Kidney glomerular epithelial cell (primary cell): ENCODE results near the gene ALOX5.
"Not testable (repeated sequence)": the region's sequence is repeated elsewhere in the genome, so short reads cannot be mapped to it uniquely, and the experiment has no call there.

Source experiments
- DNase-seq: peaks from one replicate; lab custom pipeline; 2025; lab: John Stamatoyannopoulos, UW

Gene ALOX5

DNA sequence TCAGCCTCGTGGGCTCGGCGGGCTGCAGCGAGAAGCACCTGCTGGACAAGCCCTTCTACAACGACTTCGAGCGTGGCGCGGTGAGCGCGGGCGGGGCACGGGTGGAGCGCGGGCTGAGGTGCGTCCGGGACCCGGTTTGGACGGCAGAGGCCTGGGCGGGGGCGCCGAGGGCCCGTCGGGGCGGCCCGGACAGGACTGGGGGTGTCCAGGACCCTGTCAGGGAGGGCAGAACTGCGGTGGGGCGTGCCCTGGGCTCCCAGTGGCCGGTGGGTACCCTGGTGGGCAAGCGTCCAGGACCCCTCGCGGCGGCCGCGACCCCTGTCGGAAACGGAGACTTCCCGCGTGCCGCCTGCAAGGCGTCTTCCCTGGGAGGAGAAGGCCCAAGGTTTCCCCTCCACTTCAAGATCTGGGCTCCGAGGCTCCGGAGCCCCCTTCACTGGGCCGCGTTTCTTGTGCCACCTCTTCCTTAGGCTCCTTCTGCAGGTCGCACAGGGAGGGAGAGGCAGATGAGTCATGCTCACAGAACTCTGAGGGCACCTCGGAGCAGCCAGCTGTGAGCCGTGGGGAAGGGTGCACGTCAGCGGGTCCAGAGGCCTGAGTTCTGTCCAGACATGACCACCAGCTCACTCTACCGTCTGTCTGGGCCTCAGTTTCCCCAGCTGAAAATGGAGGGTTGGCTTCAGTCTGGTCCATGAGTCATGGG, 485 bp downstream of the ALOX5 start:
- no peak for DNase-seq

DNA sequence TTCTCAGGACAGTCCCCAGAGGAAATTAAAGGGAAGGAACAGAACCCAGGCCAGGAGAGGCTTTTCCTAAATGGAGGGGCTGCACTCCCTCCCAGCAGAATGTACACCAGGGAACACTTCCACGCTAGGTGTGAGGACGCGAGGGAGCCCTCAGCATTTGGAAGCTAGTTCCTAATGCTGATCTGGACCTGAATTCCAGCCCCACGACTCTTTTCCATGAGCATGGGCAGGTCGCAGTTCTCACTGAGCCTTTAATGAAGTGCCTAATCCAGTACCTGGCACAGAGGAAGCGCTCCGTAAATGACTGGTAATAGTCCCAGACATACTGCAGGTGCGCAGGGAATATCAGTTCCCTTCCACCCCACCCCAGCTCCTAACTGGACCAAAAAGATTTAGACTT, 1.1 kb downstream of the ALOX5 start:
- no peak for DNase-seq

DNA sequence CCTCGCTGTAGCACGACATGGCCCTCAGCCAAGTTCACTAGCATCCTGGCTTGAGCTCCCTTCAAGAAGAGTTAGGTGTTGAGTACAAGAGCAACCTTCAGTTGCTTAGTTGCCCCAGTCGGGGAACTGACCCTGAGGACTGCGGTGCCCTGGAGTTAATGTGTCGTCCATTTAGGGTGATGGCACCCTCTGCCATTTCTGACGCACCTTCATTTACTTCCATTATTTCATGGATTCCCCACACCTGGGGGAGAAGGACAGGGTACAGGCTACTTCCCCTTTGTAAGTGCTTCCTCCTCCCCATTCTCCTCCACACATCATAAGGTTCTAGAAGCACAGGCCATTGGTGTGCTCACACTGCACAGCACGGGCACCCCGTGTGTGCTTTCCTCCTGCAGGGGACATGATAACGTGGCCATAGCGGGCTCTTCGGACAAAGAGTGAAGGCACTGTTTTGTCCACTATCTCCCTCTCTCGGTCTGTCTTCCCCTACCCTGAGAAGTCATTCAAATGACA, 1.8 kb downstream of the ALOX5 start:
- no peak for DNase-seq

DNA sequence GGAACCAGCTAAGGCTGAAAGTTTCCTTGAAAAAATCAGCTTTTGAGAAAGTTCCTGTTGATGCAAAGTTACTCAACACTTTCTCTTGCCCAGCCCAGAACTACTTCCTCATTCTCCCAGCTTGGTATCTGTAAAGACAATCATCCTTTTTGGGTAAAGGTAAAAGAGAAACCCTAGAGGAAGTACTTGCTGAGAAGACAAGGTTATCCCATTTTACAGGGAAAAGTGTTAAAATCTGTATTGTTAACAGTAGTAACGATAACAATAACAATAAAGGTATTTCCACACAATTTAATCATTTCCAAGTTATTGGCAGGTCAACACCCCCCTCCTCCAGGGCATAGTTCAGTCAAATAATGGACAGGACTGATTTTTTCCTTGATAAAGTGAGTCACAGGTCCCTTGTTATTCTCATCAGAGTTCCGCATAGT, 2.4 kb downstream of the ALOX5 start:
- no peak for DNase-seq

DNA sequence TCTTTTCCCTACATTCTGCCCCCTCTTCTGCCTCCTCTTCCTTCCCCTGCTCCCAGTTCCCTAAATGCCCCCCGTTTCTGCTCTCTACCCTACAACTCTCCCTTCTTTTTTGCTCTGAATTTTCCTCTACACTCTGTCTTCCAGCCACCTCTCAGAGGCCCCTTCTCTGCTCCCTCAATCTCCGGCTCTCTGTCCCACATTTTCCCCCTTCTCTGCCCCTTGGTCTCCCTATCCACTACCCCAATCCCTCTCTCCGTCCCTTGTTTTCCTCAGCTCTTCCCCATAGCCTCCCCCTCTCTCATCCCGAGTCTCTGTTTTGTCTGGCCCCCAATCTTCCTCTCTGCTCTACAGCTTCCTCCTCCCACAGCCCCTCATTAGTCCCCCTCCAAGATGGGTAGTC, 3.3 kb downstream of the ALOX5 start:
- DNase-seq, result no peak

DNA sequence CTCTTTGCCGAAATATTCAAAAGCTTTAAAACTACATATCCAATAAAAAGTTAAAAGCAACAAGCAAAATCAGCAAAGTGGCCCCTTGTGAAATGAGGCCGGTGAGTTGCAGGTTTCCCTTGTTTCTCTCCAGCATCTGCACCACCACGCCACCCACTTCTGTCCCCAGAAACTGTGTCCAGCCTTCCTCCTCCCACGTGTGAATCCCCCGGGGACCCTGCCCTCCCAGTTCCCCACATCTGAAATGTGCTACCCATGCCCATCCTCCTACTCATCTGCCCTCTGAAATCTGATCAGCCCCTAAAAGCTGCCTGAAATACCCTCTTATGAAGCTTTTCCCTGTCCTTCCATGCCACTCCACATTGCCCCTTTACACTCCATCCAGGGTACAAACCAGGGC, 3.8 kb downstream of the ALOX5 start:
- DNase-seq, result no peak

DNA sequence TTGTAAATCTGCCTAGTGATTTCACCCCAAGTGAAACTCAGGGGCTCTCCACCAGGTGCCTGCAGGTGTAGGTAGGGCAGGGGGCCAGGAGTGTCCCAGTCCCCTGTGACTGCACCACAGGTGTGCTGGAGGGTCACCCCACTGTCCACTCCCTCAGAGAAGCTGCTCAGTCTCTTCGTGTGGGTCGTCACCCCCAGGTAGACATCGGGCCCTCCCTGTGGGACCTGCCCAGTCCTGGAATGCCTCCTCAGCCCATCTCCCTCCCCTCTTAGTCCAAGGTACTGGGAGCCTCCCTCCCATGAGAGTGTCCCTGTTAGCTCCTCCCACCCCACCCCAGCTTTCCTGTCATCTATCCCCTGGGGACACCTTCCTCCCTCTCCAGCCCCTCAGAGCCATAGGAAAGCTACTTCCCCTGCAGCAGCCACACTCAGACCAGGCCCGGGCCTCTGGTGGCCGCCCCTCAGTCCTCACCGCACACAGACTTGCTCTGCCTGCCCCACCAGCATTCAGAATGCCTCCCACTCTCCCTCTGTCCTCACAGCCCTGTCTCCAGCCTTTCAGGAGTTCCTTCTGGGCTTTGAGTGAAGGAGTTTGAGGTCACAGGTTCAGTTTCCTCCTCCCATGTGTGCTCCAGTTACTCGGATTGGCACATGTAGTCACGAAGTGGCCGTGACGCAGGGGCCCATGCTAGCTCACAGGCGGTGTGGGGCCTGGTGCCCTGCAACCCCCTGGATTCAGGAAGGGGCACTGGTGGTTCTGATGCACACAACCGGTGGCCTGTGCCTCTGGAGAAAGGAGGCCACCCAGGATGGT, 5.1 kb downstream of the ALOX5 start:
- DNase-seq, result no peak

DNA sequence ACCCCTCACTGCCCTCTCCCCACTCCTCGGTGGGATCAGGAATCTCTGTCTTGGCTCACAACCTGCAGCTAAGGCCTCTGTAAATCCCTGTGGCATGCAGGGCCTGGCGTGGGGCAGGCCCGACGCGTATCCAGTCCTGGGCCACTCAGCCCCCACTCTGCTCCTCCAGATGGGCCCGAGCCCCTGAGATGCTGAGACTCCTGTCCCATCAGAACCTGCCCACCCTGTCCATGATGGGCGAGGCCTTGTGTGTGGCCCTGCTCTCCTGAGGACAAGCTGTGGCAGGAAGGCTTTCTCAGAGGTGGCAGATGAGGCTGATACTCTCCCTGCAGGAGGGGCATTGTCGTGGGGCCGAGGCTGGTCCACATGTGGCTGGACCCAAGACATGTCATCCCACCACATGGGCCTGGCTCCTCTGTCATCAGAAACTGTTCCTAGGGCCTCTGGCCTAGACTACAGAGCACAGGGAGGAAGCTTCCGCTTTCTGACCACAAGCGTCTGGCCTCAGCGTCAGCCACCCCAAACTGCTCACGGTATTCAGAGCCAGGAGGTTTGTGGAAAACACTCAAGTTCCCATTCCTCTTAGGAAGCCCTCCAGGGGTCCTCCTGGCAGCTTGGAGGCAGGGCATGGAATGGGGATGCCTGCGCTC, 6.0 kb downstream of the ALOX5 start:
- no peak for DNase-seq

DNA sequence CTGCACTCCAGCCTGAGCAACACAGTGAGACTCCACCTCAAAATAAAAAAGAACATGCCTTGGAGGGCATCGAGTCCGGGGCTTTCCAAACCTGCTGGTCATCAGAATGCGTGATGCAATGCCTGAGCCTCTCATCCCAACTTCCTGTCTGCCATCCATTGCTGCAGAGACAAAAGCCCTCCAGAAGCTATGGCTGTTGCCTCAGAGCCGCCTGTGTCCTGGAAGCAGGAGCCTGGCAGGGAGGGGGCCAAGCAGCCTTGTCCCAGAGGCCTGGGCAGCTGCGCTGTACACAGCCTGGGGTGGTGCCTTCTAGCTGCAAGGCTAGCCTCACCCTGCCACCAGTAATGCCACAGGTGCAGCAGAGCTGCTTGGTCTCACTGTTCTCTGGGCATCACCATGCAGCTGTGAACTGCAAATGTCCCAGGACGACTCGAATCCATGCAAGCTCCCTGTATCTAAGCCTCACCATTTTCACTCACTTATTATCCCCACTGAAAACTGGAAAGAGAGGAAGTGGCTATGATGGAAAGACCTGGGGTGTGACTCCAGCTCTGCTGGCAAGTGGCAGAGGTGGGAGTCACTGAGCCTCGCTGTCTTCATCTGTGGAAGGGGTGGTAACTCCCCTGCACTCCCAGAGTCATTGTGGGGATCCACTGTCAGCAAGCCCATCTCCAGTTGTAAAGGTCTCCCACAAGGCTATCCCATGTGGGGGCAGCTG, 7.0 kb downstream of the ALOX5 start:
- DNase-seq, result no peak

DNA sequence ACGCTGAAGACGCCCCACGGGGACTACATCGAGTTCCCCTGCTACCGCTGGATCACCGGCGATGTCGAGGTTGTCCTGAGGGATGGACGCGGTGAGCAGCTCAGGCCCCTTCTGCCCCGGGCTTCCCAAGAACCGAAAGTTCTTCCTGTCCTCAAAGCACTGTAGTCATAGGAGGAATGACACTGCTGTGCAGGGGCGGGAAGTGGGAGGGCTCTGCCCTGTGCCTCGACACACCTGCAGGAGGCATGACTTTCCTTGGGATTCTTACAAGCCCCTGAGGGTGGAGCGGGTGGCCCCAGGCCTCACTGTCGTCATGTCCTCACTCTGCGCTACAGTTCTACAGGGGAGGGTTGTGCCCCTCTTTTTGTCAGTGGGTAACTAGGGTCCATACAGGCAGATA, 8.6 kb downstream of the ALOX5 start:
- no peak for DNase-seq

DNA sequence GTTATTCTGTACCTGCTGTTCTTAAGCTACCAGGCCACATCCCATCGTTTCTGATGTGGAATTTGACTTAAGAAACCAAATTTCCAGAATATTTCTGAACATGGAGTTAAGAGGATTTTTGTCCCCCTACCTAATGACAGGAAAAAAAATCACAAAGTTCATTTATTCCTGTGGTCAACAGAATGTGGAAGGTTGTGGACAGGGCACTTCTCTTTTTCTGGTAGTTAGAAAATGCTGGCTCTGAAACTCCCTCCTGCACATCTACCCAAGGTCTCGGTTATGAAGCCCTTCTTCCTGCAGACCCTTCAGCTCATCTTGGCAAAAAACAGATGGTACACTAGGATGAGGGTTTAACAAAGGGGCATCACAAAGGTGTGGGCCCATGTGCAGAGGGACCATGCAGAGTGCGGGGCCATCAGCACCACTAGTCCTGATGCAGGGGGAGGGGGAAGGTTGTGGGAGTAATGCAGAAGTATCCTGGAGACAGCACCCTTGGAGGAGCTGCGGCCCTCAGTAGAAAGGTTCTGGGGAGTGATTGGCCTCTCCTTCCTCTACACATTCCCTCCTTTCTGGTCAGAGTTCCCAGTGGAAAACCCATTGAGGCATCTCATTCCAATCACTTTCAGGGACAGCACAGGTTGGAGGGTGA, 9.8 kb downstream of the ALOX5 start:
- DNase-seq, result no peak

DNA sequence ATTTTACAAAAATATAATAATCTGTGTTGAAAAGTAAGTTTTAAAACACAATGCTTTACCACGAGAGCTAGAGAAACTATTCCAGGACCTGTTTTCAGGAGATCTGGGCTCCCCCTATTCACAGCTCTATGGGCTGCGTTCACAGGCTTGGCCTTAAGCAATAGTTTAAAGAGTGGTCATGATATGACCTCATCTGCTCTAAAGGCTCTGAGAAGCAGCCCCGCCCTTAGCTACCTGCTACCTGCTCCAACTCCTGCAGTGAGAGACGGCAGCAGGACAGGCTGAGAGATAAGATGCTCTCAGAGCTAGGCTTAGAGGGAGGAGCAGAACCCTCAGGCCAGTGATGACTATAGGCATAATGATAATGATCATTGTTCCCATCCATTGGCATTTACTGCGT, 12.6 kb downstream of the ALOX5 start:
- no peak for DNase-seq

DNA sequence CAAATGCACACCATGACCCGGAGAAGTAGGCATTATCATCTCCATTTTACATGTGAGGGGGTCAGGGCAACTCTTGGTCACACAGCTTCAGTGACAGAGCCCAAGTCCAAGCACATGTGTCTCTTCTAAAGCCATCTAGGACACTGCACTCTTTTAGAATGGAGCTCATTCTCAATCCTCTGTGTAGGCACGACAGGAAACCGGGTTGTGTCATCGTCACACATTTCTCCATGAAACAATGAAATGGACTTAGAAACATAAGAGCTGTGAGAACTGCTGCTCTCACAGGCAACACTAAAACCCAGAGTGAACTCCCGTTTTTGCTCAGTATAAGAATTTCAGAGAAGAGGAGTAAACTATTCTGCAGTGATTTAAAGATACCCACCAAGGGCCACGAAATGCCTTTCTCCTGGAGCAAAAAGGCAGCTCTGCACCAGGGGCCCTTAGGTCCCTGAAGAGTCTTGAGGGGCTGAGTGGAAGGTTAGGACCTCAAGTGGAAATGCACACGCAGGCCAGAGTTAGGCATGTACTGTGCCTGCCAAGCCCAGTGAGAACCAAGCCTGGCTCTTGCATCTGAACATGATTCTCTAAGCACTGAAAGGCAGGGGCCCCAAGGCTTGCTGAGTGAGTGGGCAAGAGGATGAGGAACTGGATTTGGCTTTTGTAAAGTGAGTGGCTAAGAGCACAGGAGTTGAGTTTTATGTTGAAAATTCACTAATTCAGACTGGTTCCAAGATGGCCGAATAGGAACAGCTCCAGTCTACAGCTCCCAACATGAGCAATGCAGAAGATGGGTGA, 13.3 kb downstream of the ALOX5 start:
- no peak for DNase-seq

DNA sequence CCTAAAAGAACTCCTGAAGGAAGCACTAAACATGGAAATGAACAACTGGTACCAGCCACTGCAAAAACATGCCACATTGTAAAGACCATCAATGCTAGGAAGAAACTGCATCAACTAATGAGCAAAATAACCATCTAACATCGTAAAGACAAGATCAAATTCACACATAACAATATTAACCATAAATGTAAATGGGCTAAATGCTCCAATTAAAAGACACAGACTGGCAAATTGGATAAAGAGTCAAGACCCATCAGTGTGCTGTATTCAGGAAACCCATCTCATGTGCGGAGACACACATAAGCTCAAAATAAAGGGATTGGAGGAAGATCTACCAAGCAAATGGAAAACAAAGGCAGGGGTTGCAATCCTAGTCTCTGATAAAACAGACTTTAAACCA, 15.7 kb downstream of the ALOX5 start:
- not testable (repeated sequence) for DNase-seq

DNA sequence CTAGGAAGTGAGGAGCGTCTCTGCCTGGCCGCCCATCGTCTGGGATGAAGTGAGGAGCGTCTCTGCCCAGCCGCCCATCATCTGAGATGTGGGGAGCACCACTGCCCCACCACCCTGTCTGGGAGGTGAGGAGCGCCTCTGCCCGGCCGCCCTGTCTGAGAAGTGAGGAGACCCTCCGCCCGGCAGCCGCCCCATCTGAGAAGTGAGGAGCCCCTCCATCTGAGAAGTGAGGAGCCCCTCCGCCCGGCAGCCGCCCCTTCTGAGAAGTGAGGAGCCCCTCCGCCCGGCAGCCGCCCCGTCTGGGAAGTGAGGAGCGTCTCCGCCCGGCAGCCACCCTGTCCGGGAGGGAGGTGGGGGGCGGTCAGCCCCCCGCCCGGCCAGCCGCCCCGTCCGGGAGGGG, 17.6 kb downstream of the ALOX5 start:
- not testable (repeated sequence) for DNase-seq

DNA sequence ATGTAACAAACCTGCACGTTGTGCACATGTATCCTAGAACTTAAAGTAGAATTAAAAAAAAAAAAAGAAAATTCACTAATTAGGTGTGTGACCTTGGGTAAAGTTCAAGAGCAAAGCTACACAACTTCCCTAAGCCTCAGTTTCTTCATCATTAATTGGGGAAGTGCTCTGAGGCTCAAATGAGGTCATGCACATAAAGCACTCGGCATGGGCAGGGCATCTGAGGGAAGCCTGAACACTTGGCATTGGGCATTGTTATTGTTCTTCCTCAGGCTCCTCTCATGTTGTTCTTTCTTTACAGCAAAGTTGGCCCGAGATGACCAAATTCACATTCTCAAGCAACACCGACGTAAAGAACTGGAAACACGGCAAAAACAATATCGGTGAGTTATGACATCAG, 21.5 kb downstream of the ALOX5 start:
- DNase-seq, result no peak

DNA sequence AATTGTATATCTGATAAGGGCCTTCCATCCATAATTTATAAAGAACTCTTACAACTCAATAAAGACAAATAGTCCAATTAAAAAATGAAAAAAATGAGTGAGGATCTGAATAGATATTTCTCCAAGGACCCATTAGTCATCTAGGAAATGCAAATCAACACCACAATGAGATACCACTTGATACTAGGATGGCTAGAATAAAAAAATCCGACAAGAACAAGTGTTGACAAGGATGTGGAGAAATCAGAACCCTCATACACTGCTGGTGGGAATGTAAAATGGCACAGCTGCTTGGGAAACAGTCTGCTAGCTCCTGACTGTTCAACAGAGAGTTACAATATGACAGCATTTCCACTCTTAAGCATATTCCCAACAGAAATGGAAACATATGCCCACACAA, 24.6 kb downstream of the ALOX5 start:
- no peak for DNase-seq

DNA sequence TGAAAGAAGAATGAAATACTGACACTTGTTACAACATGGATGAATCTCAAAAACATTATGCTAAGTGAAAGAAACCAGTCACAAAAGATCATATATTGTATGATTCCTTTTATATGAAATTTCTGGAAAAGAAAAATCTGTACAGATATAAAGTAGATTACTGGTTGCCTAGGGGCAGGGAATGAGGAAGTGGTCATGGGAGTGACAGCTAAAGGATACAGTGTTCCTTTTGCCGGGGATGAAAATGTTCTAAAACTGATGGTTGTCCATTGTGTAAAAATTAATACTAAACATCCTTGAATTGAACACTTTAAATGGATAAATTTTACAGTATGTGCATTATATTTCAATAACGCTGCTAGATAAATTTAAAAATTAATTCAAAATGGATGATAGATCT, 25.1 kb downstream of the ALOX5 start:
- no peak for DNase-seq

DNA sequence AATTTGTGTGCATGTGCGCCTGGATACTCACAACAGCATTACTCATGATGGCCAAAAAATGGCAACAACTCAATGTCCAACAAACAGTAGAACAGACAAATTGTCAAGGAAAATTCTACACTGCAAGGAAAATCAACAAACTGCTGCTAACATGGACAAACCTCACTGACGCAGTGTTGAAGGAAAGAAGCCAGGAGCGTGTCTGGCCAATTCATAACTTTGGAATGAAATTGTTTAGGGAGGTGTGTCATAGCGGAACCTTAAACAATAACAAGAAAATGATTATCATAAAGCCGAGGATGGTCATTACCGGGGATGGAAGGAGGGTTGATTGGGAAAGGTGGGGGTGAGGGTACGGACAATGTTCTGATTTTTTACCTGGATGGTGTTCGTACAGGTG, 29.1 kb downstream of the ALOX5 start:
- DNase-seq, result no peak

DNA sequence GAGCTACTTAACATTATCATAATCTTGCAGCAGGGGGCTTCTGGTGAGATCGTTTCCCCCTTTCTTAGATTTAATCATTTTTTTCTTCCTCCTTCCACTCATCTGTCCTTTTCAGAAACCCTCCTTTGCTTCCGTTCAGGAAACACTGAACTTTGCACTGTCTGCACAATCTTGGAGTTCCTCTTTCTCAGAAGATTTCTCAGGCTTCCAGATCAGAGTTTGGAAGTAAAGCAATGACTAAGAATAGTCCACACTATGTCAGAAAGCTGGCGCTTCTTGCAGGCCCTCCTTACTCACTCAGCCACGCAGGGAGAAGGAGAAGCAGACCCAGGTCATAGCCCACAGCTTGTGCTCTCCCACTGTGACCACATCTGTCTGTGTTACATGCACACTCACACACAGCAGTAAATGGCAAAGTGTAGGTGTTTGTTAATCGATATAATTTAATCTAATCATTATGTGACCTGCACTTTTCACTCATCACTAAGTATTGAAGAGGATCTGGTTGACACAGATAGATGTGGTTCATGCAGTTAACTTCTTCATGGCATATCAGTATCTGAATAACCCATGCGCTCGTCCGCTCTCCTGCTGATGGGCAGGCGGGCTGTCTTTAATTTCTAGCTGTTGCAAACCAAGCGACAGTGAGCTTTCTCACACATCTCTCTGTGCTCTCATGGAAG, 30.2 kb downstream of the ALOX5 start:
- no peak for DNase-seq
